ENCODE results near the gene TUBB.

The TUBB gene

DNA sequence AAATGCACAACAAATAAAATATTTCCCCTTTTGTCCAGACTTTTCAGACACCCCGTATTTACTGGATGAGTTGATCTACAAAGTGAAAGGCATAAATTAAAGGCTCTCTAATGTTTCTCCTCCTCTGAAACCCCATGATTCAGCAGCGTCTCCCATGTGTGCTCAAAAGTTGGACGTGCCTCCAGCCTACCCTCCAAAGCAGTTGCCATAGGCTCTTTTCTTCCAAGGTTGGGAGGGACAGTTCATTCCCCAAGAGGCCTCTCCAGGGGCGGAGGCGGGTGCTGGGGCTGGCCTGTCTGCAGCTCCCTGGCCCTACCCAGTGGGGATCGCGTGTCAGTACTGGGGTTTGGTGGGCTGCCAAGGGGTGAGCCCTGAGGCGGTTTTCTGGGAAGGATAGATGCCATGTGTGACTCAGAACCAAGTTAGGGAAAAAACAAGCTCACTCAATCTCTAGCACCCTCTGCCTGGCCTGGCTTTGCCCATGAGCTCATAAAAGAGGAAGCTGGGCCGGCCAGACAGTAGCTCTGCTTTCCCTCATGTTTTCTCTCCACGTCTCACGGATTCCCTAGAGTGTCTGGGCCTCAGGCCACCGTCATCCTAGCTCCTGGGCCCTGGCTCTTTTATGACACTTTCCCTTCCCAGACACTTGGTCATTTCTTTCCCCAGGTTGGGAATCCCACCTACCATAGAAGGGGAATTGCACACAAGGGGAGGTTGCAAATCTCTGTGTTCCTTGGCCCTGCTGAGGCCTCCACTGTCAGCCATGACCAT, 32.2 kb downstream of the TUBB start (continued):
- TF ChIP-seq ZFP41 (tag by site-specific recombination; IDR thresholded peaks at IDR 0.05; ENCODE audit: borderline replicate concordance): no peak
- TF ChIP-seq, protein P1, sequence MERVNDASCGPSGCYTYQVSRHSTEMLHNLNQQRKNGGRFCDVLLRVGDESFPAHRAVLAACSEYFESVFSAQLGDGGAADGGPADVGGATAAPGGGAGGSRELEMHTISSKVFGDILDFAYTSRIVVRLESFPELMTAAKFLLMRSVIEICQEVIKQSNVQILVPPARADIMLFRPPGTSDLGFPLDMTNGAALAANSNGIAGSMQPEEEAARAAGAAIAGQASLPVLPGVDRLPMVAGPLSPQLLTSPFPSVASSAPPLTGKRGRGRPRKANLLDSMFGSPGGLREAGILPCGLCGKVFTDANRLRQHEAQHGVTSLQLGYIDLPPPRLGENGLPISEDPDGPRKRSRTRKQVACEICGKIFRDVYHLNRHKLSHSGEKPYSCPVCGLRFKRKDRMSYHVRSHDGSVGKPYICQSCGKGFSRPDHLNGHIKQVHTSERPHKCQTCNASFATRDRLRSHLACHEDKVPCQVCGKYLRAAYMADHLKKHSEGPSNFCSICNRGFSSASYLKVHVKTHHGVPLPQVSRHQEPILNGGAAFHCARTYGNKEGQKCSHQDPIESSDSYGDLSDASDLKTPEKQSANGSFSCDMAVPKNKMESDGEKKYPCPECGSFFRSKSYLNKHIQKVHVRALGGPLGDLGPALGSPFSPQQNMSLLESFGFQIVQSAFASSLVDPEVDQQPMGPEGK (tag by site-specific recombination; IDR thresholded peaks at IDR 0.05): peak; percentile 90
- TF ChIP-seq, protein P2, sequence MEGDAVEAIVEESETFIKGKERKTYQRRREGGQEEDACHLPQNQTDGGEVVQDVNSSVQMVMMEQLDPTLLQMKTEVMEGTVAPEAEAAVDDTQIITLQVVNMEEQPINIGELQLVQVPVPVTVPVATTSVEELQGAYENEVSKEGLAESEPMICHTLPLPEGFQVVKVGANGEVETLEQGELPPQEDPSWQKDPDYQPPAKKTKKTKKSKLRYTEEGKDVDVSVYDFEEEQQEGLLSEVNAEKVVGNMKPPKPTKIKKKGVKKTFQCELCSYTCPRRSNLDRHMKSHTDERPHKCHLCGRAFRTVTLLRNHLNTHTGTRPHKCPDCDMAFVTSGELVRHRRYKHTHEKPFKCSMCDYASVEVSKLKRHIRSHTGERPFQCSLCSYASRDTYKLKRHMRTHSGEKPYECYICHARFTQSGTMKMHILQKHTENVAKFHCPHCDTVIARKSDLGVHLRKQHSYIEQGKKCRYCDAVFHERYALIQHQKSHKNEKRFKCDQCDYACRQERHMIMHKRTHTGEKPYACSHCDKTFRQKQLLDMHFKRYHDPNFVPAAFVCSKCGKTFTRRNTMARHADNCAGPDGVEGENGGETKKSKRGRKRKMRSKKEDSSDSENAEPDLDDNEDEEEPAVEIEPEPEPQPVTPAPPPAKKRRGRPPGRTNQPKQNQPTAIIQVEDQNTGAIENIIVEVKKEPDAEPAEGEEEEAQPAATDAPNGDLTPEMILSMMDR (tag by site-specific recombination; IDR thresholded peaks at IDR 0.05): peak; percentile 37
- TF ChIP-seq ZNF248 (tag by site-specific recombination; IDR thresholded peaks at IDR 0.05): no peak
- TF ChIP-seq ZNF792 (tag by site-specific recombination; IDR thresholded peaks at IDR 0.05): no peak
- no peak for TF ChIP-seq ZNF768 (tag by site-specific recombination; IDR thresholded peaks at IDR 0.05)
- no peak for TF ChIP-seq ZNF433 (tag by site-specific recombination; IDR thresholded peaks at IDR 0.05; ENCODE audit: low read depth)
- no peak for TF ChIP-seq REPIN1 (tag by site-specific recombination; IDR thresholded peaks at IDR 0.05; ENCODE audit: low read depth)
- no peak for TF ChIP-seq ZNF16 (tag by site-specific recombination; IDR thresholded peaks at IDR 0.05; ENCODE audit: low read depth)
- TF ChIP-seq, protein P3, sequence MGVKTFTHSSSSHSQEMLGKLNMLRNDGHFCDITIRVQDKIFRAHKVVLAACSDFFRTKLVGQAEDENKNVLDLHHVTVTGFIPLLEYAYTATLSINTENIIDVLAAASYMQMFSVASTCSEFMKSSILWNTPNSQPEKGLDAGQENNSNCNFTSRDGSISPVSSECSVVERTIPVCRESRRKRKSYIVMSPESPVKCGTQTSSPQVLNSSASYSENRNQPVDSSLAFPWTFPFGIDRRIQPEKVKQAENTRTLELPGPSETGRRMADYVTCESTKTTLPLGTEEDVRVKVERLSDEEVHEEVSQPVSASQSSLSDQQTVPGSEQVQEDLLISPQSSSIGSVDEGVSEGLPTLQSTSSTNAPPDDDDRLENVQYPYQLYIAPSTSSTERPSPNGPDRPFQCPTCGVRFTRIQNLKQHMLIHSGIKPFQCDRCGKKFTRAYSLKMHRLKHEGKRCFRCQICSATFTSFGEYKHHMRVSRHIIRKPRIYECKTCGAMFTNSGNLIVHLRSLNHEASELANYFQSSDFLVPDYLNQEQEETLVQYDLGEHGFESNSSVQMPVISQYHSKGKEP (tag by site-specific recombination; IDR thresholded peaks at IDR 0.05): no peak
- TF ChIP-seq ZSCAN16 (tag by site-specific recombination; IDR thresholded peaks at IDR 0.05): no peak
- 0 out of 2 replicates have a peak, but pooled peaks have one; percentile 21 for TF ChIP-seq SCRT2 (tag by site-specific recombination; IDR thresholded peaks at IDR 0.05)
- TF ChIP-seq ZNF830 (tag by site-specific recombination; IDR thresholded peaks at IDR 0.05; ENCODE audit: low read depth): no peak
- TF ChIP-seq ZNF510 (tag by site-specific recombination; IDR thresholded peaks at IDR 0.05; ENCODE audit: insufficient replicate concordance): no peak
- 0 out of 2 replicates have a peak, but pooled peaks have one; percentile 80 for TF ChIP-seq HOXC10 (CRISPR knock-in tag; IDR thresholded peaks at IDR 0.05)
- no peak for TF ChIP-seq YY2 (tag by site-specific recombination; IDR thresholded peaks at IDR 0.05)
- TF ChIP-seq MEIS1 (CRISPR knock-in tag; IDR thresholded peaks at IDR 0.05; ENCODE audit: borderline replicate concordance): no peak
- no peak for TF ChIP-seq ZNF341 (tag by site-specific recombination; IDR thresholded peaks at IDR 0.05; ENCODE audit: low read depth)
- TF ChIP-seq ZNF560 (tag by site-specific recombination; IDR thresholded peaks at IDR 0.05; ENCODE audit: borderline replicate concordance): no peak
- TF ChIP-seq ZNF658 (tag by site-specific recombination; IDR thresholded peaks at IDR 0.05): no peak
- no peak for TF ChIP-seq ZNF701 (tag by site-specific recombination; IDR thresholded peaks at IDR 0.05)
- no peak for TF ChIP-seq GLI2 (tag by site-specific recombination; IDR thresholded peaks at IDR 0.05; ENCODE audit: borderline replicate concordance, low read depth)
- TF ChIP-seq ZNF394 (tag by site-specific recombination; IDR thresholded peaks at IDR 0.05; ENCODE audit: borderline replicate concordance): peak; percentile 65
- TF ChIP-seq ZEB2 (tag by site-specific recombination; IDR thresholded peaks at IDR 0.05): peak; percentile 96
- TF ChIP-seq ZNF266 (tag by site-specific recombination; IDR thresholded peaks at IDR 0.05; ENCODE audit: low read depth): no peak
- TF ChIP-seq, protein P4, sequence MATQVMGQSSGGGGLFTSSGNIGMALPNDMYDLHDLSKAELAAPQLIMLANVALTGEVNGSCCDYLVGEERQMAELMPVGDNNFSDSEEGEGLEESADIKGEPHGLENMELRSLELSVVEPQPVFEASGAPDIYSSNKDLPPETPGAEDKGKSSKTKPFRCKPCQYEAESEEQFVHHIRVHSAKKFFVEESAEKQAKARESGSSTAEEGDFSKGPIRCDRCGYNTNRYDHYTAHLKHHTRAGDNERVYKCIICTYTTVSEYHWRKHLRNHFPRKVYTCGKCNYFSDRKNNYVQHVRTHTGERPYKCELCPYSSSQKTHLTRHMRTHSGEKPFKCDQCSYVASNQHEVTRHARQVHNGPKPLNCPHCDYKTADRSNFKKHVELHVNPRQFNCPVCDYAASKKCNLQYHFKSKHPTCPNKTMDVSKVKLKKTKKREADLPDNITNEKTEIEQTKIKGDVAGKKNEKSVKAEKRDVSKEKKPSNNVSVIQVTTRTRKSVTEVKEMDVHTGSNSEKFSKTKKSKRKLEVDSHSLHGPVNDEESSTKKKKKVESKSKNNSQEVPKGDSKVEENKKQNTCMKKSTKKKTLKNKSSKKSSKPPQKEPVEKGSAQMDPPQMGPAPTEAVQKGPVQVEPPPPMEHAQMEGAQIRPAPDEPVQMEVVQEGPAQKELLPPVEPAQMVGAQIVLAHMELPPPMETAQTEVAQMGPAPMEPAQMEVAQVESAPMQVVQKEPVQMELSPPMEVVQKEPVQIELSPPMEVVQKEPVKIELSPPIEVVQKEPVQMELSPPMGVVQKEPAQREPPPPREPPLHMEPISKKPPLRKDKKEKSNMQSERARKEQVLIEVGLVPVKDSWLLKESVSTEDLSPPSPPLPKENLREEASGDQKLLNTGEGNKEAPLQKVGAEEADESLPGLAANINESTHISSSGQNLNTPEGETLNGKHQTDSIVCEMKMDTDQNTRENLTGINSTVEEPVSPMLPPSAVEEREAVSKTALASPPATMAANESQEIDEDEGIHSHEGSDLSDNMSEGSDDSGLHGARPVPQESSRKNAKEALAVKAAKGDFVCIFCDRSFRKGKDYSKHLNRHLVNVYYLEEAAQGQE (tag by site-specific recombination; IDR thresholded peaks at IDR 0.05): no peak
- no peak for TF ChIP-seq ZNF561 (tag by site-specific recombination; IDR thresholded peaks at IDR 0.05; ENCODE audit: borderline replicate concordance)
- peak; percentile 85 for TF ChIP-seq ZBTB21 (tag by site-specific recombination; IDR thresholded peaks at IDR 0.05)
- TF ChIP-seq HOXD13 (CRISPR knock-in tag; IDR thresholded peaks at IDR 0.05; ENCODE audit: borderline replicate concordance): peak; percentile 92
- no peak for TF ChIP-seq ZNF221 (tag by site-specific recombination; IDR thresholded peaks at IDR 0.05; ENCODE audit: borderline replicate concordance)
